Liver (tissue), 3 donors: Measurements from ENCODE around the gene ZMYND10.

Experiments used
- CTCF ChIP-seq: fragments of 150-350 bp; IDR thresholded peaks from 2 replicates; pipeline ENCODE4 v1.5.1; 2017; ENCODE audit warnings: improper control_type of control experiment, low read depth, low read length; ENCODE audit not compliant: missing input control
- EGR1 ChIP-seq, 2 donors: IDR thresholded peaks; 2 replicates each; pipeline ENCODE4 v1.6.1; 2016 to 2018; ENCODE audit warnings: antibody characterized with exemption in 2 of 2, low read depth in 2 of 2
- YY1 ChIP-seq: IDR thresholded peaks from 2 replicates; pipeline ENCODE4 v1.6.1; 2016; ENCODE audit warnings: antibody characterized with exemption, mild to moderate bottlenecking
- donor health status: healthy.
- donor health status: healthy.

GRCh38 chr3:50345008-50345407, 524 bp downstream of the ZMYND10 start:
- TF ChIP-seq YY1 (no peak), EGR1 (IDR thresholded peaks at IDR 0.05; ENCODE audit: low read depth in 2 of 2) (no peak), CTCF (no peak)
